Neural cell (in vitro differentiated cells): ENCODE results near the gene BRD2. TPM values are rescaled to one million over a fixed set of nuclear protein-coding genes. Genes with fewer than 3 reads are reported as not detected.

Experiments
- H2AFZ ChIP-seq: fragments of 200-600, 300-800 bp; sonication (generic), shearing (Covaris generic); 2 replicates; pipeline ENCODE4 v1.6.0; 2014; ENCODE audit warnings: low read depth, mild to moderate bottlenecking, antibody characterized with exemption, low read length, moderate library complexity
- H3F3A ChIP-seq: fragments of 200-600 bp; shearing (Covaris generic); 2 replicates; pipeline ENCODE4 v1.6.1; 2016; ENCODE audit warnings: mild to moderate bottlenecking, moderate library complexity, mixed read lengths, antibody characterized with exemption, low read length; ENCODE audit not compliant: insufficient read depth, poor library complexity, severe bottlenecking
- H3K27ac ChIP-seq: fragments of 200-600, 300-800 bp; sonication (generic), shearing (Covaris generic); 2 replicates; pipeline ENCODE4 v1.5.1; 2014; ENCODE audit warnings: mild to moderate bottlenecking, low read length, moderate library complexity
- H3K27me3 ChIP-seq: fragments of 300-800, 200-600 bp; sonication (generic), shearing (Covaris generic); 2 replicates; pipeline ENCODE4 v1.6.0; 2014; ENCODE audit warnings: mild to moderate bottlenecking, low read depth, low read length, moderate library complexity; ENCODE audit not compliant: insufficient read depth
- H3K36me3 ChIP-seq: fragments of 300-800, 200-600 bp; sonication (generic), shearing (Covaris generic); 2 replicates; pipeline ENCODE4 v1.5.1; 2014; ENCODE audit warnings: mild to moderate bottlenecking, antibody characterized with exemption, low read length, moderate library complexity; ENCODE audit not compliant: insufficient read depth
- H3K4me2 ChIP-seq: fragments of 300-800, 200-600 bp; sonication (generic), shearing (Covaris generic); 2 replicates; pipeline ENCODE4 v1.6.0; 2014; ENCODE audit warnings: mild to moderate bottlenecking, low read length
- H3K4me3 ChIP-seq: fragments of 300-800, 200-600 bp; sonication (generic), shearing (Covaris generic); 2 replicates; pipeline ENCODE4 v1.5.1; 2014; ENCODE audit warnings: mild to moderate bottlenecking, low read length, moderate library complexity
- H3K79me2 ChIP-seq: fragments of 200-600 bp; shearing (Covaris generic); replicated peaks from 2 replicates; pipeline ENCODE4 v1.6.0; 2014; ENCODE audit warnings: mild to moderate bottlenecking, low read length, moderate library complexity; ENCODE audit not compliant: insufficient read depth
- H3K9ac ChIP-seq: fragments of 300-800, 200-600 bp; sonication (generic), shearing (Covaris generic); 2 replicates; pipeline ENCODE4 v1.6.1; 2016; ENCODE audit warnings: mild to moderate bottlenecking, low read length, mixed read lengths
- H3K9me2 ChIP-seq: fragments of 200-600 bp; shearing (Covaris generic); 2 replicates; pipeline ENCODE4 v1.6.1; 2016; ENCODE audit warnings: mild to moderate bottlenecking, low read length, mixed read lengths; ENCODE audit not compliant: insufficient read depth
- H3K9me3 ChIP-seq: fragments of 200-600, 300-800 bp; sonication (generic), shearing (Covaris generic); 2 replicates; pipeline ENCODE4 v1.6.1; 2016; ENCODE audit warnings: mild to moderate bottlenecking, mixed run types, low read length, moderate library complexity, mixed read lengths
- H4K20me1 ChIP-seq: fragments of 200-600 bp; shearing (Covaris generic); 2 replicates; pipeline ENCODE4 v1.6.1; 2016; ENCODE audit warnings: mild to moderate bottlenecking, mixed run types; ENCODE audit not compliant: insufficient read depth
- CTCF ChIP-seq: fragments of 450-650 bp; IDR thresholded peaks from 2 replicates; pipeline ENCODE4 v1.5.1; 2014; ENCODE audit warnings: antibody characterized with exemption, mild to moderate bottlenecking, moderate library complexity; ENCODE audit not compliant: poor library complexity, severe bottlenecking
- EP300 ChIP-seq: fragments of 450-650 bp; conservative IDR thresholded peaks from 2 replicates; pipeline ENCODE4 v1.6.1; 2014; ENCODE audit warnings: antibody characterized with exemption, mild to moderate bottlenecking, moderate library complexity; ENCODE audit not compliant: poor library complexity, severe bottlenecking
- EZH2 ChIP-seq: fragments of 200-600, 300-800 bp; shearing (Covaris generic), sonication (generic); IDR thresholded peaks from 2 replicates; pipeline ENCODE4 v1.6.1; 2014; ENCODE audit warnings: antibody characterized with exemption, low read length, borderline replicate concordance, mild to moderate bottlenecking; ENCODE audit not compliant: insufficient read depth, poor library complexity, severe bottlenecking
- MXI1 ChIP-seq: fragments of 450-650 bp; conservative IDR thresholded peaks from 2 replicates; pipeline ENCODE4 v1.6.1; 2014; ENCODE audit warnings: antibody characterized with exemption, mild to moderate bottlenecking; ENCODE audit not compliant: poor library complexity, severe bottlenecking
- POLR2AphosphoS5 ChIP-seq: IDR thresholded peaks from 2 replicates; pipeline ENCODE4 v1.6.1; 2012
- RAD21 ChIP-seq: fragments of 450-650 bp; conservative IDR thresholded peaks from 2 replicates; pipeline ENCODE4 v1.6.1; 2014; ENCODE audit warnings: antibody characterized with exemption, mild to moderate bottlenecking, moderate library complexity
- REST ChIP-seq: IDR thresholded peaks from 2 replicates; pipeline ENCODE4 v1.6.1; 2012; ENCODE audit warnings: borderline replicate concordance
- SMC3 ChIP-seq: fragments of 450-650 bp; conservative IDR thresholded peaks from 2 replicates; pipeline ENCODE4 v1.6.1; 2014; ENCODE audit warnings: antibody characterized with exemption, mild to moderate bottlenecking, moderate library complexity; ENCODE audit not compliant: poor library complexity
- TAF1 ChIP-seq: IDR thresholded peaks from 2 replicates; pipeline ENCODE4 v1.6.1; 2012; ENCODE audit warnings: low read depth
- polyA plus RNA-seq: library from polyadenylated mRNA; depleted of rRNA; stranded (reverse); fragments of >200 nt; gene quantifications from 2 replicates; pipeline ENCODE4 v1.2.3, GENCODE V29; 2014

Gene BRD2
- polyA plus RNA-seq, 1 donor from 2014 or later = 107 TPM

- H3K9ac ChIP-seq = no peak overlapping the region
- no peak overlapping the region for H3K27ac ChIP-seq
- H4K20me1 ChIP-seq = no peaks in the 10 kb centered on the region
- H3K4me3 ChIP-seq = no peak overlapping the region
- no peaks in the 10 kb centered on the region for H3K36me3 ChIP-seq
- no peaks in the 10 kb centered on the region for H3K9me2 ChIP-seq
- no peaks in the 10 kb centered on the region for H3K9me3 ChIP-seq
- no peaks in the 10 kb centered on the region for H3F3A ChIP-seq
- no peak overlapping the region for H2AFZ ChIP-seq
- no peak for TF ChIP-seq CTCF
- TF ChIP-seq TAF1 = no peak
- no peak for TF ChIP-seq POLR2AphosphoS5
- no peak for TF ChIP-seq MXI1
- TF ChIP-seq EZH2 = no peak
- TF ChIP-seq RAD21 = no peak
- TF ChIP-seq REST = no peak
- TF ChIP-seq EP300 = no peak
- TF ChIP-seq SMC3 = no peak
- H3K27me3 ChIP-seq = no peaks in the 10 kb centered on the region
- no peaks in the 10 kb centered on the region for H3K79me2 ChIP-seq
- H3K4me2 ChIP-seq = no peak overlapping the region
These were observed 23.6 kb downstream of the BRD2 start for GRCh38 chr6:32991972-32992371.

GRCh38 chr6:32993363-32993973 is 25.1 kb downstream of the BRD2 start:
- no peaks in the 10 kb centered on the region for H3F3A ChIP-seq
- H3K27me3 ChIP-seq = no peaks in the 10 kb centered on the region
- H4K20me1 ChIP-seq = no peaks in the 10 kb centered on the region
- H3K27ac ChIP-seq = no peak overlapping the region
- H3K36me3 ChIP-seq = no peaks in the 10 kb centered on the region
- no peak overlapping the region for H3K9ac ChIP-seq
- no peaks in the 10 kb centered on the region for H3K9me3 ChIP-seq
- H3K79me2 ChIP-seq = no peaks in the 10 kb centered on the region
- H3K4me2 ChIP-seq = no peak overlapping the region
- H2AFZ ChIP-seq = no peak overlapping the region
- TF ChIP-seq EZH2 (no peak), POLR2AphosphoS5 (no peak), RAD21 (no peak), REST (no peak), TAF1 (no peak), SMC3 (no peak), CTCF (no peak), EP300 (no peak), MXI1 (no peak)
- no peaks in the 10 kb centered on the region for H3K9me2 ChIP-seq
- H3K4me3 ChIP-seq = no peak overlapping the region
